Left hindlimb (tissue), 1 donor: Measurements from ENCODE around the gene TNS2.
"Not testable (repeated sequence)": the region's sequence is repeated elsewhere in the genome, so short reads cannot be mapped to it uniquely, and the experiment has no call there.

Experiments used
- DNase-seq: peaks from one replicate; pipeline ENCODE4 v3.0.0-alpha.2; 2018

The TNS2 gene

DNA sequence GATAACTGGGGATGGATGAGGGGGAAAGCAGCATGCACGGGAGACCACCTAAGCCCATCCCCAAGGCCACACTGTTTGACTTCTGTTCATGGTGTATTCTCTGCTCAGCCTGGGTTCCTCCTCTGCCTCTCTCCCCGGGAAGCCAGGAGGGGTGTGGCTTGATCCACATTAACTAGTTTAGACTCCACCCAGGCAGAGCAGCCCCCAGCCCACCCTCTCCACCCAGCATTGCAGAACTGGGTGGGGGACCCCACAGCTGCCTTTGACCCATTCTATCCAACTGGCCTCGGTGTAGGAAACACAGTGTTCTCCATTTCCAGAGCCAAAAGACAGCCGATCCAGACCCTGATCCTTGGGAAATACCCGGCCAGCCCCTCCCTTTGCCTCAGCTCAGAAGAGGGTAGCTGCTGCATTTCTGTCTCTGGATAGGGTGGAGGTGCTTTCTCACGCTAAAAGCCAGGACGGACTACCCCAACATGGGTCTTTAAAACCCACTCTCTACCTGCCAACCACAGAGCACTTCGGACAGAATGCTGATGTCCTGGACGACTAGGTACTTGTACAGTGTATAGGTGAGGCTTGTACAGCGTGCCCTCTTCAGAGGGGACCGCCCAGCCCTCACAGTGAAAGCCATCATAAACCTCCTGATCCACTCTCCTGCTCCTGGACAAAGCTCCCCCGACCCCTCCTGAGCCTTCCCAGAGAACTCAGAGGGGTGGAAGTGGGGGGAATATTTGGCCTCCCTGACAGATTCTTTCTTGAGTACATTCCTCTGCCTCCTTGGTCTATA, 20.0 kb downstream of the TNS2 start:
- DNase-seq: peak; percentile 77

DNA sequence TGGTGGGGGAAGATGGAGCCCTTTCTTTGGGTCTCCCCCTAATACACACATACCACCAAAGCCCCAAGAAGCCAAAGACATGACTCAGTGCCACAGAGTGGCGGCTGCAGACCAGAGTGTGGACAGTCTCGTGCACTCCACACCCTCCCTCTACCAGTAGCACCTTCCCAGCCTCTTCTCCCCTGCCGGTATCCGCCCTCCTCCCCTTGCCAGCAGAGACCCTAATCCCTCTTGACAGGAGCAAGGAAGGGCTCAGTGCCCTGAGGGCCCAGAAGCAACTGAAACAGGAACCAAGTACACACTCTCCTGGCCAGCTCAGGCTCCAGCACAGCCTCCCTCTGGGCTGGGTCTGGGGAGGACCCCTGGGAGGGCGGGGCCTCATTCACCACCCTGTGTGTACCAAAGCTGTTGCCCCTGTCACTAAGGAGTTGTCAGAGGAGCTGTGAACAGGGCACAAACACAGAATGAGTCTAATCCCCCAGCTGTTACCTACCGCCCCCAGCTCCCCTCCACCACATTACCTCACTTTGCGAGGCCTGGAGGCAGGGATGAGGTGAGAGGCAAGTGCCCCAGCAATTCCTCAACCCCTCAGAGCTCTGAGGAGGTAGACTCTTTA, 21.1 kb downstream of the TNS2 start:
- no peak for DNase-seq

DNA sequence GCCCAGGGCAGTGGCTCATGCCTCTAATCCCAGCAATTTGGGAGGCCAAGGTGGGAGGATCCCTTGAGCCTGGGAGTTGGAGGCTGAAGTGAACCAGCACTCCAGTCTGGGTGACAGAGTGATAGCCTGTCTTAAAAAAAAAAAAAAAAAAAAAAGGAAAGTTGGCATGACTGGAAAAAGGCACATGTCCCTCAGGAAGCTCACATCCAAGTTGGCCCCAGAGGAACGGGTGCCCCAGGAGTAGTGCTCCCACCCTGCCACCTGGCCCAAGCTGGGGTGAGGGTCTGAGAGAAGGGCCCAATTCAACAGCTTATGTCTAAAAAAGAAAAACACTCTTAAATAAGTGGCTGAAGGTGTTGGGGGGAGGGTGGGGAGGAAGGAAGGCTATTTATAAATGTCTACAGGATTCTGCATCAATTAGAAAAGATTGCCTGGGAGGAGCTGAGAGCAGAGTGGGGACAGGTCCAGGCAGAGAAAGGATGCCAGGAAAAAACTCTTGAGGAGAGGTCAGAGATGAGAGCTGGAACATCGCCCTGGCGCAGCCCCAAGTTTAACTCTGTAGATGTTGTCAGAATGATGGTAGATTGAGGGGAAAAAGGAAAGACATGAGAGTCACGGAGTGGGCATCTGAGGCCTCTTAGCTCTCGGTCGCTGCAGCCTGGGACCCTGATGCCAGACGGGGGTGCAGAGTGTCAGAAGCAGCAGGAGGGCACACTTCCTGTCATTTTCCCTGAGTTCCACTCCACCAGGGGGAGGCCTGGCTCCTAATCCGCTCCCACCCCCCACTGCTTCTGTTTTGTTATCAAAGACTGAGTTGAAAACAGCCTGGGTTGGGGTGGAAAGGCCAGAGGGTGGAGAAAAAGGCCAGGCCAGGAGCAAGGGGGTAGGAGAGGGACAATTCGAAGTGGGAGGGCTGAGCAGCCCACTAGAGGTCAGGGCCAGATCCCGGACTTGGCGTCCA, 22.0 kb downstream of the TNS2 start:
- DNase-seq: peak; percentile 87

DNA sequence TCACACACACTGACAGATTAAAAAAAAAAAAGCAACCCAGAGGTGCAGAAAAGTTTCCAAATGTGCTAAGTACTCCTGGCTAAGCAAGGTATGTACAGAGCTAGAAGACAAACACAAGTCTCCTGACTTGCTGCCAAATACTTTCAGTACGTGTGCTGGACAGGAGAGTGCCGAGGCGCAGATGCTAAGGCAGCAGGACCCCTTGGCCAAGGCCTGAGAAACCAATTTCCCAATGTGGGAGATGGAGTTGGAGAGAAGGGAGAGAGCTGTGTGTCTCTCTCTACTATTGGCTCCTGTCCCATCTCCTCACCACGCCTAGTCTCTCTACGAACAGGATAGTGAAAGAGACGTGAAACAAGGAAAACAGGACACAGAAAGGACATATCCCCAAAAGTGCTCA, 24.0 kb downstream of the TNS2 start:
- DNase-seq: peak; percentile 53

DNA sequence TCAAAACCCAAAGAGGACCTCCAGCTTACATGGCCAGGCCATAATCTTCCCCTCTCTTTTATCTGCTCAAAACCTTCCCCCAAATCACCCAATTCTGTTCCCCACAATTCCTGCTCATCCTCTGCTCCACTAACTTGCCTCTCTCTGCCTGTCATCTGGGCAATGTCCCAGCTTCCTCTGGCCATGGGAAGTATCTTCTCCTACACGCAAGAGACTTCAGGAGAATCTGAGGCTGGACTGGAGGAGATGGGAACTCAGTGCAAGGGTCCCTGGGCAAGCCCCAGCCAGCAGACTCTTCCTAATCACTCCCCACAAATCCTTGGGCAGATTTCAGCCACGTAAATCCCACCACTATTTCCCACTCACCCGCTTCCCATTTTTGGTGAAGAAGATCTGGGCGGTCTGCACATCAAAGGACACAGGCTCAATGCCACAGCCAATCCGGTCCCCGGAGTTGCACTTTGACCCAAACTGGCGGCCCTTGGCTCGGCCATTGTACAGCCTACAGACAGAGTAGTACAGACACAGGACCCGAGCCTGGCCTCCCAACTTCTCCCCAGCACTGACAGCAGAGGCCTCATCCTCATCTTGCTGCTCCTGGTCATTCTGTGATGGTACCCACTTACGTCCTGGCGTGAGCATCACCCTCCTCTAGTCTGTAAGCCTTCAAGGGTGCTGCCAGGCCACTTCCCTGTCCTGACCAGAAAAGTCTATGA, 24.6 kb downstream of the TNS2 start:
- DNase-seq: no peak

DNA sequence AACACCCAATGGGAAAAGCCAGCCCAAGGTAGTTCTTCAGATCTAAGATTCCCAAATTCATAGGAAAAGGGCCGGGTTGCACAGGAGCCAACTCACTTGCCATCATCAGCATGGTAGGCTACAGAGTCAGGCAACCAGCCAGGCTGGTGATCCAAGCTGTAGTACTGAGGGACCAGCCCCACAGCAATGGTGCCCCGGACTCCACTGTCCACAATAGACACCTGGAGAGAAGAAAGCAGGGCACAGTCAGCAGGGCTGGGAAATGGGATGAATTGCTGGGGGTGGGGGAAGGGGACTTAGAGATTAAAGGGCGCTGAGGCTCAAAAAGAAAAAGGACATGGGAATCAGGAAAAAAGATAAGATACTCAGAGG, 25.1 kb downstream of the TNS2 start:
- DNase-seq: no peak

DNA sequence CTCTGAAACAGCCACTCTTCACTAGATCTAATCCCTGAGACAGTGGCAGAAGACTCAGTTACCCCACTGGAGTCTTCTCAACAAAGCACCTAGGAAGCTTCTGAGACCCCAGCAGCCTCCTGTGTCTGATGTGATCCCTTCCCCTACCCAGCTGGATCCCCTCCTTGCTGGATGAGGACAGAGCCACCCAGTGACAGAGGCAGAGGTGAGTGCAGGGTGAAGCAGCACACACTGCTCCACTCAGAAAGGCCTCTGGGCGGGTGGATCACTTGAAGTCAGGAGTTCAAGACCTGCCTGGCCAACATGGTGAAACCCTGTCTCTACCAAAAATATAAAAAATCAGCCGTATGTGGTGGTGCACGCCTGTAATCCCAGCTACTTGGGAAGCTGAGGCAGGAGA, 26.6 kb downstream of the TNS2 start:
- no peak for DNase-seq

DNA sequence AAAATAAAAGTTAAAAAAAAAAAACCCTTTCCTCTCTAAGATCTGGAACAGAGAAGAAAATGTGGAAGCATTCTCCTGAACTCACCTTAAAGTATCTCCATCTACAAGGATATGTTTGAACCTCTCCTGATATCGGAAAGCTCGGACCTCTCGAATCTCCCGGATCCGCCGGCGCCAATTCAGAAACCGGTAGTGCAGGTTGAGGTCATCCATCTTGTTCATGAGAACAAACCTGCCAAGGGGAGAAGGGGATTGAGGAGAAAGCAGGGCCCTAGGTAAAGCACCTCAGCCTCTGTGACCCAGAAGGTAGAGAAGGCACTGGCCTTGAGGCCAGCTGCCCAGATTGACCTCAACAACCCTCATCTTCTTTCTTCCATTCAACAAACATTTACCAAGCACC, 27.2 kb downstream of the TNS2 start:
- no peak for DNase-seq

DNA sequence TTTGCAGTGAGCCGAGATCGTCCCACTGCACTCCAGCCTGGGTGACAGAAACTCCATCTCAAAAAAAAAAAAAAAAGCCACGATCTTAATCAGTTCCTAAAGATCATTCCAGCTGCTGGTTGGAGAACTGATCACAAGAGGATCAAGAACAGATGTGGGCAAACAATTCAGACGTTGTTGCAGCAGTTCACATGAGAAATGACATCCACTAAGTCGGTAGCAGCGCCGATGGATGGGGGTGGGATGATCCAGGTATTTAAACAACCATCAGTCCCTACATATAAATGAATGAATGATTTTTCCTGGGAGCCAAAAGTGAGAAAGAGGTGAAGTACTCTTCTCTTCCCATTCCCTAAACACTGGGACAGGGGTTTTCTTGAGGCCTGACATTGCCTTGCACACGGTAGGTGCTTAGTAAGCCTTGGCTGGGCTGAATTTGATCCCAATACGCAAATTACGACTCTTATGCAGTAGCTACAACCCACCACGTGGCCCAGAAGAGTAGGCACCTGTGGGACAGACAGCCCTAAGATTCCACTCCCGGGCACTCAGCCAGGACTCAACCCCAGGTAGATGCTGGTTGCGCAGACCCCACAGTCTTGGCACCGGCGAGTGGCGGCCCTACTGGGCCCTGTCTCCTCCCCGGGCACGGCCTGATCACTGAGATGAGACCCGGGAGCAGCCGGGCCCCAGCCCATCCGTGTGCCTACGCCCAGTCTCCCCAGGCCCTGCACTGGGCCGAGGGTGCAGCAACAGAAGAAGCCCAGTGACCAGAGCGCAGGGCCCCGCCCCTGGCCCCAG, 28.8 kb downstream of the TNS2 start:
- no peak for DNase-seq

DNA sequence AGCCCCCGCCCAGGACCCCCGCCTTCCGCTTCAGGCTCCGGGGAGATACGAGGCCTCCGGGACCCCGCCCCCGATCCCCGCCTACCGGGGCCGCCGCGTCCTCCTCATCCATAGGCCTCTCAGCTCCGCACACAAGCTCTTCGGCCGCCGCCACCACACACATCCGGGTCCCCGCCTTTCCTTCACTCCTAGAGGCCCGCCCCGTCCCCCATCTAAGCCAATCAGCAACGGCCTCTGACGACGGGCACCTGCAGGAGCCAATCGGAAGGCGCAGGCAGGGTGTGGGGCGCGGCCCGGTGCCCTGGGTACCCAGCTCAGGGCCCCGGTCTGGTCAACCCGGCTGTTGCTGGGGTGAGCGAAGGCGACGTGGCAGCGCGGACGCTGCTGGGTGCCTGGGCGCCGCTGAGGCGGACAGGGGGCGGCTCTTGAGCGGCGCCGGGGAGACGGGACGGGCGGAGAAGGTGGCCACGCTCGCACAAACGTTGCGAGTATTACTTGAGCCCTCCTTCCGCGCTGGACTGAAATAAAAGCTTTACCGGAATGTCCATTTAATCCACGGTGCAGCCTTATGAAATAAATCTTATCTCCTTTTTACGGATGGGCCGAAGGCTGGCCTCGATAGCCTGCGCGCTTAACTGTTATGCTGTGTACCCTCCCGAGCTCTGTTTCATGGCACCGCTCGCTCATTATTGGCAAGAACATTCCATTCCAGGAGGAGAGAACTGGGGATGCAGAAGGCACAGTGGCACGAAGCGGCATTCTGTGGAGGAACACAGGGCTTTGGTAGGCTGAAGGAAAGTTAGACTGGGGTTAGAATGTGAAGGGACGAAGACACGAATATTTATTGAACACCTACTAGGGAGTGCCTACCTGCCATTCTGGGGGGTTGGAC, 29.6 kb downstream of the TNS2 start, which contains the start of gene SPRYD3:
TSS of gene SPRYD3 (minus strand) at position 165 of the 892 bp plus-strand sequence. CDS start at position 108, 57 bp downstream.
- peak; percentile 99 for DNase-seq

DNA sequence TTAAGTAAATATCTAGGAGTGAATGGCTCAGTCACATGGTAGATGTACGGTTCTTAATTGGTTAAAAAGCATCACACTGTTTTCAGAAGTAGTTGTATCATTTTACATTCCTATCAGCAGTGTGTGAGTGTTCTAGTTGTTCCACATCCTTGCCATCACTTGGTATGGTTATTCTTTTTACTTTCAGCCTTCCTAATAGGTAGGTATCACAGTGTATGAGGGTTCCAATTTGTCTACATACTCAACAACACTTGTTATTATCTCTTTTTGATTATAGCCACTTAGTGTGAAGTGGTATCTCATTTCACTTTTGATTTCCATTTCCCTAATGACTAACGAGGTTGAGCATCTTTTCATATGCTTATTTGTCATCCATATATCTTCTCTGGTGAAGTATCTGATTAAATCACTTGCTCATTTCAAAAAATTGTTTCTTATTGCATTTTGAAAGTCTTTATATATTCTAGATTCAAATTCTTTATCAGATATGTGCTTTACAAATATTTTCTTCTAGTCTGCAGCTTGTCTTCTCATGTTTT, 32.8 kb downstream of the TNS2 start:
- DNase-seq: no peak

DNA sequence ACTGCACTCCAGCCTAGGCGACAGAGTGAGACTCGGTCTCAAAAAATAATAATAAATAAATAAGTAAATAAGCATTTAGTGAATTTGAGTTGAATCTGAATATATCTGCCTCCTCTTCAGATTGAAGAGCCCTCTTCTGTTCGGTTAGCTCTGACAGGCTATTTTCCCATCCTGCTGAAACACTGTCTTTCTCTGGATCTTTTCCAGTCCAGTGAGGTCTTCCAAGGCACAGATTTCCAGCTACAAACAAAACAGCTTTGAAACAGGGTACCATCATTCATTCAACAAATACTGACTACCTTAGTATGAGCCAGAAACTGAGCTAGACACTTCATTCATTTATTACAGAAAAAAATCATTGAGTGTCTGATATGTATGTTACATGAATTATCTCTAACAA, 36.5 kb downstream of the TNS2 start:
- DNase-seq: no peak

DNA sequence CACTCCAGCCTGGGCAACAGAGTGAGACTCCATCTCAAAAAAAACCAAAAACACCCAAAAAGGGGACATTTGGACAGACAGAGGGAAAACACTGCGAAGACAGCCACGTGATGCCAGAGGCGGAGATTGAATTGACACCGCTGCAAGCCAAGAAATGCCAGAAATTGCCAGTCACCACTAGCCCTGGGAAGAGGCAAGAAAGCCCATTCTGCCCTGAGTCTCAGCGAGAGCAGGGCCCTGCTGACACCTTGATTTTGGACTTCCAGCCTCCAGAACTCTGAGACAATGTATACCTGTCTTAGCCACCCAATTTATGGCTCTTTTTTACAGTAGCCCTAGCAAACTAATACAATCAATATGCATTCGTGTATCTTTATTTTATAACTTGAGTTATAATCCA, 40.2 kb downstream of the TNS2 start:
- DNase-seq: no peak

DNA sequence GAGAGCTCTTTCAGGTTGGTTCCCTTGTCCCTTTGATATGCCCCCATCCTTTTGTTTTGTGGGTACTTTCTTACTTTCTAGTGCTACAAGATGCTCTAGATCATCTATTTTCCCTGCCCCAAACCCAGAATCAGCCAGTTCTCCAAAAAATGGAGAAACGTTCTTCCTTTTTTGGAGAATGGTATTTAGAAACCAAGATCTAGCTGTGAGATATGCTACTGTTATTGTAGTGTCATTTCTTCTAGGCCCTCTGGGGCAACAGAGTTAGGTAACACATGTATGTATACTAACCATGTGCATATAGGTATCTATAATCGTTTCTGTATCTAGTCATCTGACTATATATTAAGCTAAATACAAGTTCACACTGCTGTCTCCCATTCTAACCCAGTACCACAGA, 40.7 kb downstream of the TNS2 start:
- DNase-seq: no peak

DNA sequence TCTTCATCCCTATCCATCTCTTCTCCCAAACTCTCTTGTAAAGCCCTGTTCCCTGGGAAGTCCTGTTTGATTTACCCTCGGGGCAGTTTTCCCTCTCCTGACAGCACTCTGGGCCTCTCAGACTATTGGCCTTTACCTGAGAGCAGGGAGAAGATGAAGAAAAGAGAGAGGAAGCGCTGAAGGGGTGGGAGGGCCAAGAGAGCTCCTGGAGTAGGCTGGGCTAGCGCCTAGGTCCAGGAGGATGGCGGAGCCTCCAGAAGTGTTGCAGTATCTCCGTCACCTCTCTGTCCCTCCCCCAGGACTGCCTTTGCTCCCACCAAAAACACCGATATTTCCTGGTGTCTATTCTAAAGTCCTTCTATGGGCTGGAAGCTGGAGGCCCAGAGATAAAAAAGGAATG, 41.9 kb downstream of the TNS2 start:
- DNase-seq: no peak

DNA sequence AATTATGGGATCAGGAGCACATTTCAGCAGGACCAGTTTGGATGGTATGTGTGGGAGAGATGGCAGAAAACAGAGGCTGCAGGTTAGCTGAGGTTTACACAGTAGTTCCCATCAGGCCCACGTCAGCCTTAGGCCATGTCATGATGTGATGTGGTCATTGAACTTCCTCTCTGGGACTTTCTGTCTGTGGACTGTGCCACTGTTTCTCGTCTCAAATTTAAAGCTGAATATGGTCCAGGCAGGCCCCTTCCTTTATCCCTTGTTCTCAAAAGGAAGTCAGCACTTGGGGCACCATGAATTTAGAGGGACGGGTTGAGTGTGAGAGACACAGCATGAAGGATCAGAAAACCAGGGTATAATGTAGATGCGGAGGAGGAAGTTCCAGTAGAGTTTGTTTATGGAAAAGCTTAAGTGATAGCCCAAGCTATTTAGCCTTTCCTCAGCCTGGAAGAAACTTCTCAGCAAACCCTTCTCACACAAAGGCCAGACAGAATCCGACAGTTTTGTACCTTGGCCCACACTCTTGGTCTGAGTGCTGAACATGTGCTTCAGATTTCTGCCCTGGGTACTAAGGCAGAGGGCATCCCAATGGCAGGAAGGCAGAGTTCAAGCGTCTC, 44.0 kb downstream of the TNS2 start:
- no peak for DNase-seq

DNA sequence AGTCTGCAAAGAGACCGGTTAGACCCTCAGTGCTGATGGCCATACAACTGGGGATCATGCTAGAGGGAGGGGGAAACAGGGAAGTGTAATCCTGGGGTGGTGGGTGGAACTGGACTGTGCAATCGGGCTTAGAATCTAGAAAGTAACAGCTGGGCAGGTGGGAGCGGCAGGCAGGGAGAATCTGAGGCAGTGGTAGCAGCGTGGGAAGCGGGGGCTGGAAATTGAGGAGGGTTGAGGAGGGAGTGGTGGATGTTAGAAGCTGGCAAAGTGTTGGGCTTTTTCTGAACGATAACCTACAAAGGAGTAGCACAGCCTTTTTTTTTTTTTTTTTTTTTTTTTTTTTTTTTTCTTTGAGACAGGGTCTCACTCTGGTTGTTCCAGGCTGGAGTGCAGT, 44.5 kb downstream of the TNS2 start:
- DNase-seq: no peak

DNA sequence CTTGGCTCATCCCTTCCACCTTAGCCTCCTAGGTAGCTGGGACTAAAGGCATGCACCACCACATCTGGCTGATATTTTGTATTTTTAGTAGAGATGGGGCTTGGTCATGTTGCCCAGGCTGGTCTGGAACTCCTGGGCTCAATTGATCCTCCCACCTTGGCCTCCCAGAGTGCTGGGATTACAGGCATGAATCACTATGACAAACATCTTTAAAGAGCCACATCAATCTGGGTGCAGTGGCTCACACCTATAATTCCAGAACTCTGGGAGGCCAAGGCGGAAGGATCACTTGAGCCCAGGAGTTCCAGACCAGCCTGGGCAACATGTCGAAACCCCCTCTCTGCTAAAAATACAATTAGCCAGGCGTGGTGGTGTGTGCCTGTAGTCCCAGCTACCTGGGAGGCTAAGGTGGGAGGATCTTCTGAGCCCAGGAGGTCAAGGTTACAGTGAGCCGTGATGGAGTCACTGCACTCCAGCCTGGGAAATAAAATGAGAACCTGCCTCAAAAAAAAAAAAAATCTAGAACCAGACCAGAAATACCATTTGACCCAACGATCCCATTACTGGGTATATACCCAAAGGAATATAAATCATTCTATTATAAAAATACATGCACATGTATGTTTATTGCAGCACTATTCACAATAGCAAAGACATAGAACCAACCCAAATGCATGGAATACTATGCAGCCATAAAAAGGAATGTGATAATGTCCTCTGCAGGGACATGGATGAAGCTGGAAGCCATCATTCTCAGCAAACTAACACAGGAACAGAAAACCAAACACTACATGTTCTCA, 45.1 kb downstream of the TNS2 start:
- DNase-seq: not testable (repeated sequence)

DNA sequence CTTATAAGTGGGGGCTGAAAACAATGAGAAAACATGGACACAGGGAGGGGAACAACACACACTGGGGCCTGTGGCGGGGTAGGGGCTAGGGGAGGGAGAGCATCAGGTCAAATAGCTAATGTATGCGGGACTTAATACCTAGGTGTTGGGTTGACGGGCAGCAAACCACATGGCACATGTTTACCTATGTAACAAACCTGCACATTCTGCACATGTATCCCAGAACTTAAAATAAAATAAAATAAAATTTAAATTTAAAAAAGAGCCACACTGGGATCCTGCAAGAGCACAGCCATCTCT, 45.7 kb downstream of the TNS2 start:
- not testable (repeated sequence) for DNase-seq
